ENCODE data around the gene SEPTIN6.

DNA sequence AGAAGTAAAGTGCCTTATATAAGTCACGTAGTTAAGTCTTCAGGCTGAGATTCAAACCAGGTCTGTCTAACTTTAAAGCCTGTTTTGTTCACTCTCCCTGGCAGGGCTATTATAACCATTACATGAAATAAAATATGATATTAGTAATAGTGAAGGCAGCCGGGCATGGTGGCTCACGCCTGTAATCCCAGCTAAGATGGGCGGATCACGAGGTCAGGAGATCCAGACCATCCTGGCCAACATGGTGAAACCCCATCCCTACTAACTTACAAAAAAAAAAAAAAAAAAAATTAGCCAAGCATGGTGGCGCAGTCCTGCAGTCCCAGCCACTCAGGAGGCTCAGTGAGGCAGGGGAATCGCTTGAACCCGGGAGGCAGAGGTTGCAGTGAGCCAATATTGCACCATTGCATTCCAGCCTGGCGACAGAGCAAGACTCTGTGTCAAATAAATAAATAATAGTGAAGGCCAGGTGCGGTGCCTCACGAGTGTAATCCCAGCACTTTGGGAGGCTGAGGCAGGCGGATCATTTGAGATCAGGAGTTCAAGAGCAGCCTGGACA, 43.3 kb upstream of the SEPTIN6 start:
- no peak for TF ChIP-seq TAF1 (conservative IDR thresholded peaks at IDR 0.05)
- TF ChIP-seq, protein P1, sequence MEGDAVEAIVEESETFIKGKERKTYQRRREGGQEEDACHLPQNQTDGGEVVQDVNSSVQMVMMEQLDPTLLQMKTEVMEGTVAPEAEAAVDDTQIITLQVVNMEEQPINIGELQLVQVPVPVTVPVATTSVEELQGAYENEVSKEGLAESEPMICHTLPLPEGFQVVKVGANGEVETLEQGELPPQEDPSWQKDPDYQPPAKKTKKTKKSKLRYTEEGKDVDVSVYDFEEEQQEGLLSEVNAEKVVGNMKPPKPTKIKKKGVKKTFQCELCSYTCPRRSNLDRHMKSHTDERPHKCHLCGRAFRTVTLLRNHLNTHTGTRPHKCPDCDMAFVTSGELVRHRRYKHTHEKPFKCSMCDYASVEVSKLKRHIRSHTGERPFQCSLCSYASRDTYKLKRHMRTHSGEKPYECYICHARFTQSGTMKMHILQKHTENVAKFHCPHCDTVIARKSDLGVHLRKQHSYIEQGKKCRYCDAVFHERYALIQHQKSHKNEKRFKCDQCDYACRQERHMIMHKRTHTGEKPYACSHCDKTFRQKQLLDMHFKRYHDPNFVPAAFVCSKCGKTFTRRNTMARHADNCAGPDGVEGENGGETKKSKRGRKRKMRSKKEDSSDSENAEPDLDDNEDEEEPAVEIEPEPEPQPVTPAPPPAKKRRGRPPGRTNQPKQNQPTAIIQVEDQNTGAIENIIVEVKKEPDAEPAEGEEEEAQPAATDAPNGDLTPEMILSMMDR (IDR thresholded peaks at IDR 0.05; ENCODE audit: low read depth, low read length, missing input control) = no peak

Data from liver (tissue), 3 donors.